Stomach smooth muscle (tissue), 2 donors: Measurements from ENCODE around the gene SOX18.

Source experiments
- H3K27ac ChIP-seq: one replicate; pipeline ENCODE4 v1.7.0; 2013; ENCODE audit warnings: mild to moderate bottlenecking, low read length, inconsistent platforms
- H3K27me3 ChIP-seq, 2 donors: one replicate each; pipeline ENCODE4 v1.7.0; 2013; ENCODE audit warnings: low read length in 2 of 2; ENCODE audit not compliant: insufficient read depth in 2 of 2, control insufficient read depth in 1 of 2
- H3K36me3 ChIP-seq, 2 donors: one replicate each; pipeline ENCODE4 v1.7.0; 2013; ENCODE audit warnings: low read length in 2 of 2; ENCODE audit not compliant: control insufficient read depth in 2 of 2, insufficient read depth in 2 of 2
- H3K4me1 ChIP-seq: one replicate; pipeline ENCODE4 v1.7.0; 2013; ENCODE audit warnings: low read length; ENCODE audit not compliant: control insufficient read depth, insufficient read depth
- H3K4me3 ChIP-seq, 2 donors: one replicate each; pipeline ENCODE4 v1.7.0; 2013; ENCODE audit warnings: low read length in 2 of 2
- H3K9ac ChIP-seq, 2 donors: one replicate each; pipeline ENCODE4 v1.7.0; 2013; ENCODE audit warnings: low read length in 2 of 2, mild to moderate bottlenecking in 1 of 2
- H3K9me3 ChIP-seq, 2 donors: one replicate each; pipeline ENCODE4 v1.7.0; 2013; ENCODE audit warnings: low read length in 2 of 2; ENCODE audit not compliant: control insufficient read depth in 2 of 2
- donor health status: healthy.
- donor health status: Pancreatic carcinoma.

Gene SOX18

DNA sequence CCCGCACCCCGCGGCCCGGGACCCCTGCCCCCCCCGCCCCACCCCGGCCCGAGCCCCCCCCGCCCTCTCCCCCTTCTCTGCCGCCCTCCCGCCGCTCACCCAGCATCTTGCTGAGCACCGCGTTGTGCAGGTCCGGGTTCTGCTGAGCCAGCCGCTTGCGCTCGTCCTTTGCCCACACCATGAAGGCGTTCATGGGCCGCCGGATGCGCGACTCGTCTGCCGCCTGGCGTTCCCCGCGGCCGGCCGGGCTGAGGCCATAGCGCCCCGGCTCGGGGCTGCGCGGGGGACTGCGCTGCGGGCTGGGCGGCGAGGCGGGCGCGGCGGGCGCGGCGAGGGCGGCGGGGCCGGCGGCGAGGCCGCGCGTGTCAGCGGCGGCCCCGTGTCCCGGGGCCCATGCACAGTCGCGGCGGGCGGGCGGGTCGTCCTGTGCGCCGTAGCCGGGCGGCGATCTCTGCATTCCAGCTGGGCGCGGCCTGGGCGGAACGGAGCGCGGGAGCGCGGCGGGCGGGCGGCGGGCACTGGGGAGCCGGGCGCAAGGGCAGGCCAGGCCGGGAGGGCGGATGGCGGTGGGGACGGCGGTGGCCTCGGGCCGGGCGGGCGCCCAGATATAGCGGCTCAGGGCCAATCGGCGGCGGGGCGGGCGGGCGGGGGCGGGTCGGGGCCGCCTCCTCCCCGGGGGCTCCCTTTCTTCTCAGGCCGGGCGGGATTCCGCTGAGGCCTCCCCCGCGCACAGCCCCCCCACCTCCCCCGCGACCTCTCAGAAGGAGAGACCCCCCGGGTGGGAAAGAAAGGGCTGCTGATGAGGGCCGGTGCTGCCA, at the start of gene SOX18:
SOX18 (minus strand) TSS at position 580 of the 818 bp plus-strand sequence; CDS start at position 457, 123 bp downstream.
- Histone ChIP-seq H3K9me3 (no peaks in the 10 kb centered on the region), H3K4me1 (peaks cover 7% of the 10 kb centered on the region), H3K9ac (no peak within 1 kb of the TSS), H3K27ac (peak within 1 kb of the TSS; percentile 41), H3K36me3 (no peaks in the 10 kb centered on the region), H3K27me3 (peaks cover 51 to 72% of the 10 kb centered on the region in 2 donors), H3K4me3 (peak within 1 kb of the TSS in 1 of 2 donors; percentile 40)

DNA sequence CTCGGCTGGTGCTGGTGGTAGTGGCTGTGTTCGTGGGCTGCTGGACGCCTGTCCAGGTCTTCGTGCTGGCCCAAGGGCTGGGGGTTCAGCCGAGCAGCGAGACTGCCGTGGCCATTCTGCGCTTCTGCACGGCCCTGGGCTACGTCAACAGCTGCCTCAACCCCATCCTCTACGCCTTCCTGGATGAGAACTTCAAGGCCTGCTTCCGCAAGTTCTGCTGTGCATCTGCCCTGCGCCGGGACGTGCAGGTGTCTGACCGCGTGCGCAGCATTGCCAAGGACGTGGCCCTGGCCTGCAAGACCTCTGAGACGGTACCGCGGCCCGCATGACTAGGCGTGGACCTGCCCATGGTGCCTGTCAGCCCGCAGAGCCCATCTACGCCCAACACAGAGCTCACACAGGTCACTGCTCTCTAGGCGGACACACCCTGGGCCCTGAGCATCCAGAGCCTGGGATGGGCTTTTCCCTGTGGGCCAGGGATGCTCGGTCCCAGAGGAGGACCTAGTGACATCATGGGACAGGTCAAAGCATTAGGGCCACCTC, 49.1 kb upstream of the SOX18 start:
- Histone ChIP-seq H3K9ac (no peak overlapping the region), H3K27me3 (peaks cover 34 to 46% of the 10 kb centered on the region in 2 donors), H3K4me1 (peaks cover 6% of the 10 kb centered on the region), H3K36me3 (no peaks in the 10 kb centered on the region), H3K9me3 (no peaks in the 10 kb centered on the region), H3K4me3 (no peak overlapping the region), H3K27ac (no peak overlapping the region)

DNA sequence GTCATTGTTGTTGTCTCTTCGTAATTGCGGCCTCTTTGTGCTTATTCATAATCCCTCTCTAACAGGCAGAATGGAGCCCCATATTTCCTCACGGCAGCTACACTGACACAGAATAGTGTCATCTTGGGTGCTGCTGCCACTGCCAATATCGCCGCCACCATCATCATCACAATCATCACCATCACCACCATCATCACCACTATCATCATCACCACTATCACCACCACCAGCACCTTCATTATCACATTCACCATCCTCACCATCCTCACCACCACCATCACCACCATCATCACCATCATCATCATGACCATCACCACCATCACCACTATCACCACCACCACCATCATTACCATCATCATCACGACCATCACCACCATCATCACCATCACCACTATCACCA, 47.1 kb upstream of the SOX18 start:
- Histone ChIP-seq H3K9me3 (no peaks in the 10 kb centered on the region), H3K36me3 (no peaks in the 10 kb centered on the region), H3K4me1 (peaks cover 1% of the 10 kb centered on the region), H3K9ac (no peak overlapping the region), H3K4me3 (no peak overlapping the region), H3K27ac (no peak overlapping the region), H3K27me3 (peaks cover 30 to 35% of the 10 kb centered on the region in 2 donors)

DNA sequence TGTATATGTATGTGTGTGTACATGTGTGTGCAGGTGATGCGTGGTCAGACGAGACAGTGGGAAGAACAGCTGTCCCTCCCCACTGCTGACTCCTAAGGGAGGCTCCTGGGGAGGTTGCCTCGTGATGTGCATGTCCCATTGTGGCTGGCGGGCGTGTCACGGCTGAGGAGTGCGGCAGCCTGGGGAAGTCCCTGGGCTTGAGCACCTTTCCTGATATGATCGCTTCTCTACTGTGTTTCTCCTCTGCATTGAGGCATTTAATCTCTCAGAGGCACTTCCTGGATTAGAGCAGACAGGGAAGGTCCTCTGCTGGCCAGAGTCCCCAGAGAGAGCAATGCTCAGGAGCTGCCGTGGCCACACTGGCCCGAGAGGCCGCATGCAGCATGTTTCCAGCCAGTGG, 46.5 kb upstream of the SOX18 start:
- Histone ChIP-seq H3K4me3 (no peak overlapping the region), H3K27ac (no peak overlapping the region), H3K9ac (no peak overlapping the region), H3K4me1 (no peaks in the 10 kb centered on the region), H3K36me3 (no peaks in the 10 kb centered on the region), H3K9me3 (no peaks in the 10 kb centered on the region), H3K27me3 (peaks cover 24 to 29% of the 10 kb centered on the region in 2 donors)

DNA sequence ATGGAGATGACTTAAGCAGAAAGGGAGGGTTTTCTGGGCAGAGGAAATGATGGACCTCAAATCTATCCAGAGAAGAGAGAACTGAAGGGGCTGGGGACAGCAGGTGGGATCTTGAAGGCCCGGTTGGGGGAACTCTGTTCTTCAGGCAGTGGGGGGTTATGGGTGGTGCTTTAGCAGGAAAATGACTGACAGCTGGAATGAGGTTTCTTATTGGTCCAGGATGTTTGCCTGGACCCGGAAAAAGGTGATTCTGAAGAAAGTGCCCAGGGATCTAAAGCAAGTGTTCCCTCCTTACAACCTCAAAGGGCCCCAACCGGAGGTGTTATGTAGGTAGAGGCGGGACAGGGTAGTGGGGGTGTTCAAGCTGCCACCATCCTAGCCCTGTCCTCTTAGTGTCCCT, 46.0 kb upstream of the SOX18 start:
- Histone ChIP-seq H3K9me3 (no peaks in the 10 kb centered on the region), H3K27ac (no peak overlapping the region), H3K4me1 (no peaks in the 10 kb centered on the region), H3K9ac (no peak overlapping the region), H3K4me3 (no peak overlapping the region), H3K36me3 (no peaks in the 10 kb centered on the region), H3K27me3 (peaks cover 20 to 24% of the 10 kb centered on the region in 2 donors)

DNA sequence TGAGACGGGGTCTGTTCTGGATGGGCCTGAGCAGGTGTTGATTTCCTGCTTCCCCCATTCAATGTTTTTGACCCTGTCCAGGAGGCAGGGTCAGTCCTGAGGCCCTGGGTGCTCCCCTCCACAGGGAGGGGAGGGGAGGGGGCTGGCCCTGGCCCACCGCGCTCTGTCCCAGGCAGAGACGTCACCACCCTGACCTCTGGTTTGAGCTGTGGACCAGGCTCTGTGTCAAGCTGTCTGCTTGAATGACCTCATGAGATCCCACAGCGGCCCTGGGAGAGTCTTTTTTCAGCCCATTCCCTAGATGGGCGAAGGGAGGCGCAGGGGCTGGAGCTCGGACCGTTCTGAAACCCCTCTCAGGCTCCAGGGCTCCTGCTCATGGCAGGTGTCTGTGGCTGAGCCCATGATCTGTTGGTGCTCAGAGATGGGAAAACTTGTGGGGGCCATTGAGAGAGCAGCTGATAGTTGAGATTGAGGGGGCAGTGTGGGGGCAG, 43.6 kb upstream of the SOX18 start:
- Histone ChIP-seq H3K4me3 (no peak overlapping the region), H3K27ac (no peak overlapping the region), H3K27me3 (peaks cover 19 to 22% of the 10 kb centered on the region in 2 donors), H3K9ac (no peak overlapping the region), H3K9me3 (no peaks in the 10 kb centered on the region), H3K4me1 (no peaks in the 10 kb centered on the region), H3K36me3 (no peaks in the 10 kb centered on the region)

DNA sequence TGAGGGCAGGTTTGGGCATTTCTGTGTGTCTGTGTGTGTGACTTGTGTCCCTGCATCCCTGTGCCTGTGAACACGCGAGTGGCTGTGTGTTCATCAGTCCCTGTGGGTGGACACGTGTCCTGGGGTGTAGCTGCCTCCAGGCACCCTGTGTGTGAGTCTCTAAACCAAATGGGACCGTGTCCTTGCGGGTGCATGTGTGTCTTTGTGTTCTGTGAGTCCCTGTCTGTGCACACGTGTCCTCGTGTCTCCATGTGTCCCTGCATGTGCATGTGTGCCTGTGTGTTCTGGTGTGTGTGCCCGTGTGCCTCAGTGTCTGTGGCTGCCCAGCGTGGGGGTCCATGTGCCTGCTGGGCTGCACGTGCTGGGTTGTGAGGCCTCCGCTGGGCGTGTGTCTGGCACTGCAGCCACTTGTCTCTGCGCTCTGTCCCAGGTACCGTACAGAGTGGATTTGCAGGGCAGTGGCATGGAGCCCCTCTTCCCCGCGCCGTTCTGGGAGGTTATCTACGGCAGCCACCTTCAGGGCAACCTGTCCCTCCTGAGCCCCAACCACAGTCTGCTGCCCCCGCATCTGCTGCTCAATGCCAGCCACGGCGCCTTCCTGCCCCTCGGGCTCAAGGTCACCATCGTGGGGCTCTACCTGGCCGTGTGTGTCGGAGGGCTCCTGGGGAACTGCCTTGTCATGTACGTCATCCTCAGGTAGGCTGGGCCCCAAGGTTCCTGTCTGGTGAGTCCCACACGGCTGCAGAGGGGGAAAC, 43.0 kb upstream of the SOX18 start:
- no peak overlapping the region for H3K27ac ChIP-seq
- H3K4me3 ChIP-seq, result no peak overlapping the region
- no peak overlapping the region for H3K9ac ChIP-seq
- no peaks in the 10 kb centered on the region for H3K4me1 ChIP-seq
- H3K9me3 ChIP-seq, result peaks cover 0 to 3% of the 10 kb centered on the region in 2 donors
- peaks cover 15 to 22% of the 10 kb centered on the region in 2 donors for H3K27me3 ChIP-seq
- no peaks in the 10 kb centered on the region for H3K36me3 ChIP-seq

DNA sequence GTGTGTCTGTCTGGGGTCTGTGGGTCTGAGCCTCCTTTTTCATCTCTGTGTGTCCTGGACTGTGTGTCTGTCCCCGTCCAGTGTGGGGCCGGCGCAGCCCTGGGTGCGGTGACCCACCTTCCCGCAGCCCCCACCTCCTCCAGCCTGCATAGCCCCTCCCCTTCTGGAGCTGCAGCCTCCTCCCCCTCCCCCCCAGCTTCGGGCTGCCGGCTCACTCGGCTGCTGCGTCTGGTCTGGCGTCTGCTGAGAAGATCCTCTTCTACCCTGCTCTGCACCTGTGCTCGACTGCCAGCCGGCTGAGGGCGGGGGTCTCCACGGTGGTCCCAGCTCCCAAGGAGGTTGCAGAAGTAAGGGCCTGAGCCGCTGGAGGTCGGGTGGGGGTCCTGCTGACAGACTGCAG, 42.3 kb upstream of the SOX18 start:
- peaks cover 0 to 3% of the 10 kb centered on the region in 2 donors for H3K9me3 ChIP-seq
- H3K9ac ChIP-seq, result no peak overlapping the region
- no peaks in the 10 kb centered on the region for H3K4me1 ChIP-seq
- peaks cover 15 to 22% of the 10 kb centered on the region in 2 donors for H3K27me3 ChIP-seq
- no peak overlapping the region for H3K27ac ChIP-seq
- H3K4me3 ChIP-seq, result no peak overlapping the region
- no peaks in the 10 kb centered on the region for H3K36me3 ChIP-seq

DNA sequence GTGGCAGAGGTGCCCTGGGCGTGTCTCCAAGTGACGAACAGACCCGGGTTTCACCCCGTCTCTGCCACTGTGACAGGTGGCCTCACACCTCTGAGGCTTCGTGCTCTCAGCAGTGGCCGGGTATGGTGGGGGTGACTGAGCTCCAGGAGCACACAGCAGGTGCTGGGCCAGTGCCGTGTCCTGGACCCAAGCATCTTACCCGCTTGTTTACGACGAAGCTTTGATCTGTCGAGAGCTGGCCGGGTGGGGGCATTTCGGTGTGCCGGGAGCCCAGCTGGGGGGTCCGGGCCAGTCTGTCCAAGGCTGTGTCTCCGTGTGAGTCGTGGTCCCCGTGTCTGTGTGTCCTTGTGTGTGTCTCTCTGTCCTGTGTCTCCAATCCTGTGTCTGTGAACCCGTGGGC, 41.9 kb upstream of the SOX18 start:
- Histone ChIP-seq H3K4me3 (no peak overlapping the region), H3K9ac (no peak overlapping the region), H3K27ac (no peak overlapping the region)

DNA sequence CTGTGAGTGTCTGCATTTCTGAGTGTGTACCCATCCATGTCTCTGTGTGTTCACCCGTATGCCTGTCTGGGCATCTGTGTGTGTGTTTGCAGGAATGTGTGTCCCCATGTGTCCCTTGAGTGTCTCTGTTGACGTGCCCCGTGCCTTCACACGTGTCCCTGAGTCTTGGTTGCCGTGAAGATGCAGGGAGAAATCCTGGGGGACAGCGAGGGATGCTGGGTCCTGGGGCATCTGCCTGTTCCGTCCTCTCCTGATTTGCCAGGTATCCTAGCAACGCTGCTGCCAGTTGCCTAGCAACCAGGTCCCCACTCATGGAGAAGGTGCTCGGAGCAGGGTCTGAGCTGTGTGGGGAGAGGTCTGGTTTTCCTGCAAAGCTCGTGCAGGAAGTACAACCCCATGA, 40.7 kb upstream of the SOX18 start:
- no peaks in the 10 kb centered on the region for H3K36me3 ChIP-seq
- H3K9me3 ChIP-seq, result peaks cover 0 to 3% of the 10 kb centered on the region in 2 donors
- no peak overlapping the region for H3K27ac ChIP-seq
- H3K27me3 ChIP-seq, result peaks cover 15 to 19% of the 10 kb centered on the region in 2 donors
- H3K9ac ChIP-seq, result no peak overlapping the region
- H3K4me1 ChIP-seq, result no peaks in the 10 kb centered on the region
- H3K4me3 ChIP-seq, result no peak overlapping the region

More for the DNA sequence above, 41.9 kb upstream of the SOX18 start:
- peaks cover 0 to 3% of the 10 kb centered on the region in 2 donors for H3K9me3 ChIP-seq
- no peaks in the 10 kb centered on the region for H3K36me3 ChIP-seq
- H3K27me3 ChIP-seq, result peaks cover 14 to 20% of the 10 kb centered on the region in 2 donors
- no peaks in the 10 kb centered on the region for H3K4me1 ChIP-seq
